SK-N-SH treated with all-trans-retinoic acid at 6 μM for 48 hours (cell line): Measurements from ENCODE around the gene GRIK4.

Source experiments
- ATAC-seq: fragments of 200-7000 bp; cut with Tn5 transposase; 3 replicates; pipeline ENCODE4 v1.9.1; 2020; ENCODE audit warnings: mild to moderate bottlenecking, moderate library complexity
- ARNTL ChIP-seq: fragments of 450-650 bp; formaldehyde crosslinking; IDR thresholded peaks from 2 replicates; pipeline ENCODE4 v1.5.0; 2020; ENCODE audit warnings: low read depth, mild to moderate bottlenecking, moderate library complexity, borderline replicate concordance
- BACH2 ChIP-seq: fragments of 250-450 bp; sonication (Bioruptor Pico); IDR thresholded peaks from 2 replicates; pipeline ENCODE4 v1.9.0; 2021; ENCODE audit warnings: mild to moderate bottlenecking, borderline replicate concordance
- CSDC2 ChIP-seq: fragments of 250-450 bp; sonication (Bioruptor Pico); IDR thresholded peaks from 2 replicates; pipeline ENCODE4 v1.5.0; 2020; ENCODE audit warnings: mild to moderate bottlenecking, moderate library complexity
- CSRNP3 ChIP-seq: fragments of 250-450 bp; sonication (Bioruptor Pico); IDR thresholded peaks from 2 replicates; pipeline ENCODE4 v1.5.1; 2021; ENCODE audit warnings: mild to moderate bottlenecking, moderate library complexity
- GLIS3 ChIP-seq: fragments of 250-450 bp; sonication (Bioruptor Pico); IDR thresholded peaks from 2 replicates; pipeline ENCODE4 v1.5.0; 2020; ENCODE audit warnings: mild to moderate bottlenecking, moderate library complexity
- ISL1 ChIP-seq: fragments of 250-450 bp; sonication (Bioruptor Pico); IDR thresholded peaks from 2 replicates; pipeline ENCODE4 v2.1.2; 2022; ENCODE audit warnings: mild to moderate bottlenecking, moderate library complexity
- OSR1 ChIP-seq: fragments of 250-450 bp; sonication (Bioruptor Pico); IDR thresholded peaks from 2 replicates; pipeline ENCODE4 v1.8.0; 2022; ENCODE audit warnings: moderate library complexity, mild to moderate bottlenecking, inconsistent platforms
- PATZ1 ChIP-seq: fragments of 250-450 bp; sonication (Bioruptor Pico); IDR thresholded peaks from 2 replicates; pipeline ENCODE4 v1.8.0; 2020; ENCODE audit warnings: mild to moderate bottlenecking, moderate library complexity, borderline replicate concordance
- PPARA ChIP-seq: fragments of 250-450 bp; sonication (Bioruptor Pico); IDR thresholded peaks from 2 replicates; pipeline ENCODE4 v1.5.0; 2020; ENCODE audit warnings: mild to moderate bottlenecking, borderline replicate concordance
- RARB ChIP-seq: fragments of 250-450 bp; sonication (Bioruptor Pico); IDR thresholded peaks from 2 replicates; pipeline ENCODE4 v1.8.0; 2021; ENCODE audit warnings: mild to moderate bottlenecking, moderate library complexity
- SNAI2 ChIP-seq: fragments of 250-450 bp; sonication (Bioruptor Pico); IDR thresholded peaks from 2 replicates; pipeline ENCODE4 v1.5.0; 2020; ENCODE audit warnings: mild to moderate bottlenecking, moderate library complexity
- TCF4 ChIP-seq: fragments of 250-450 bp; sonication (Bioruptor Pico); IDR thresholded peaks from 2 replicates; pipeline ENCODE4 v1.8.0; 2021; ENCODE audit warnings: mild to moderate bottlenecking, moderate library complexity, borderline replicate concordance
- TOX ChIP-seq: fragments of 250-450 bp; sonication (Bioruptor Pico); IDR thresholded peaks from 2 replicates; pipeline ENCODE4 v1.8.0; 2021; ENCODE audit warnings: mild to moderate bottlenecking, moderate library complexity, borderline replicate concordance
- ZC3H10 ChIP-seq: fragments of 250-450 bp; sonication (Bioruptor Pico); IDR thresholded peaks from 2 replicates; pipeline ENCODE4 v1.5.1; 2021; ENCODE audit warnings: mild to moderate bottlenecking, moderate library complexity
- ZFP3 ChIP-seq: fragments of 250-450 bp; sonication (Bioruptor Pico); IDR thresholded peaks from 2 replicates; pipeline ENCODE4 v1.5.0; 2020; ENCODE audit warnings: mild to moderate bottlenecking, moderate library complexity
- ZFP30 ChIP-seq: fragments of 450-650 bp; formaldehyde crosslinking; IDR thresholded peaks from 2 replicates; pipeline ENCODE4 v1.5.0; 2022; ENCODE audit warnings: mild to moderate bottlenecking, moderate library complexity
- ZNF565 ChIP-seq: fragments of 450-650 bp; formaldehyde crosslinking; conservative IDR thresholded peaks from 2 replicates; pipeline ENCODE4 v1.5.0; 2020; ENCODE audit warnings: low read depth, mild to moderate bottlenecking, moderate library complexity
- ZNF70 ChIP-seq: fragments of 450-650 bp; formaldehyde crosslinking; IDR thresholded peaks from 2 replicates; pipeline ENCODE4 v1.5.0; 2020; ENCODE audit warnings: mild to moderate bottlenecking, moderate library complexity
- ZNF8 ChIP-seq: fragments of 450-650 bp; formaldehyde crosslinking; IDR thresholded peaks from 2 replicates; pipeline ENCODE4 v1.5.0; 2020; ENCODE audit warnings: mild to moderate bottlenecking, moderate library complexity
- TF ChIP-seq, protein P1 (sequence below): fragments of 250-450 bp; sonication (Bioruptor Pico); IDR thresholded peaks from 2 replicates; pipeline ENCODE4 v1.5.1; 2020; ENCODE audit warnings: low read depth, mild to moderate bottlenecking, moderate library complexity

The GRIK4 gene

DNA sequence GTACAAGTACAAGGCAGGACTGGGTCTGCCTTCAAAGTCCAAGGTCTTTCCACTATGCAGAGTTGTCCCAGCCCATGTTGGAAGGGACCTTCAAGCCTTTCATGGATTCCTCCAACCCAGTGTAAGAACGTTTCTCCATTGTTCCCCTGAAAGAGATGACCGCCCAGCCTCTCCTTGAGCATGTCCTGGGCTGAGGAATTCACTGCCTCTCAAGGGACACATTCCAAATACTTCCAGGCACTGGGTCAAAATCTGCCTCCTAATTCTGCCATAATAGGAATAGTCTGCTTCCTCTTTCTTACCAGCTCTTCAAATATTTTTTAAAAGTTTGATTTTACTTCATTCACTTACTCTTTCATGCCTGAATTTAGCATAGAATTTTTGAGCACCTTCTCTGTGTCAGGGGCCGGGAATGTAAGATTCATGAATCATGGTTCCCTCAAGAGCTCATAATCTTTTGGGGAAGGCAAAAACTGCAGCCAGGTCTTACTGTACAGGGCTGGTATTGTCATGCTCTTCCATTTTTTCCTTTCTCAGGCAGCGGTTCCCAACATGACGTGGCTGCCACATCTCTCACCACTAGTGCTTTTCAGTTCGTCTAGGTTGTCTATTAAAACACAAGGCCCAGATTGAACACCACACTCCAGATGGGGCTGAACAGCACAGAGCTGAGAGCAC lies 369.1 kb downstream of the GRIK4 start:
- TF ChIP-seq, protein P1, sequence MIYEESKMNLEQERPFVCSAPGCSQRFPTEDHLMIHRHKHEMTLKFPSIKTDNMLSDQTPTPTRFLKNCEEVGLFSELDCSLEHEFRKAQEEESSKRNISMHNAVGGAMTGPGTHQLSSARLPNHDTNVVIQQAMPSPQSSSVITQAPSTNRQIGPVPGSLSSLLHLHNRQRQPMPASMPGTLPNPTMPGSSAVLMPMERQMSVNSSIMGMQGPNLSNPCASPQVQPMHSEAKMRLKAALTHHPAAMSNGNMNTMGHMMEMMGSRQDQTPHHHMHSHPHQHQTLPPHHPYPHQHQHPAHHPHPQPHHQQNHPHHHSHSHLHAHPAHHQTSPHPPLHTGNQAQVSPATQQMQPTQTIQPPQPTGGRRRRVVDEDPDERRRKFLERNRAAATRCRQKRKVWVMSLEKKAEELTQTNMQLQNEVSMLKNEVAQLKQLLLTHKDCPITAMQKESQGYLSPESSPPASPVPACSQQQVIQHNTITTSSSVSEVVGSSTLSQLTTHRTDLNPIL (CRISPR knock-in tag), result no peak
- TF ChIP-seq ZNF70 (CRISPR knock-in tag) (no peak), ZFP3 (CRISPR knock-in tag) (no peak), OSR1 (no peak), ZNF565 (CRISPR knock-in tag) (no peak), BACH2 (CRISPR knock-in tag) (no peak), ARNTL (CRISPR knock-in tag) (no peak), GLIS3 (no peak), TCF4 (no peak), CSDC2 (CRISPR knock-in tag) (no peak), ZNF8 (CRISPR knock-in tag) (no peak), RARB (no peak), TOX (CRISPR knock-in tag) (no peak), PATZ1 (CRISPR knock-in tag) (no peak), ZFP30 (CRISPR knock-in tag) (no peak)
- no peak for ATAC-seq

DNA sequence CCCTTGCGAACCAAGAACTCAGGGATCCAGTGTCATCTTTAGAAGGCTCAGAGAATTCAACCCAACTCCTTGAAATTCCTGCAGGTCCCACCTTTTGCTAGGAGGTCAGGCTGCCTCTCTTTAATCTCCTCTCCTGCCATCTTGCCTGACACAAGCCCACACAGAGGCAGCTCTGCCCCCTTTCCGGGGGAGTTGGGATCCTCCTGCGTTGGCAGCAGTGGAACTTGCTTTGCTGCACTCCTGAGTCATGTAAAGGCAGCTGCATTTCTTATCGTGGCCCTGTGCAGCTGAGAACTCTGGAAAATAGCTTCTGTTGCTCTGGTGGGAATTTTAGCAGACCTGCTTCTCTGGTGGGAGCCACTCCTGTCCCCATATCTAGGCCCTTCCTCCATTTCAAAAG lies 370.0 kb downstream of the GRIK4 start:
- TF ChIP-seq ZNF565 (CRISPR knock-in tag) (no peak), ZFP30 (CRISPR knock-in tag) (no peak), BACH2 (CRISPR knock-in tag) (no peak), ZC3H10 (no peak), ZFP3 (CRISPR knock-in tag) (no peak), CSDC2 (CRISPR knock-in tag) (no peak), SNAI2 (no peak)
- TF ChIP-seq, protein P1 (CRISPR knock-in tag), result no peak
- TF ChIP-seq, all 23 proteins: peak for 0
- ATAC-seq, result no peak

DNA sequence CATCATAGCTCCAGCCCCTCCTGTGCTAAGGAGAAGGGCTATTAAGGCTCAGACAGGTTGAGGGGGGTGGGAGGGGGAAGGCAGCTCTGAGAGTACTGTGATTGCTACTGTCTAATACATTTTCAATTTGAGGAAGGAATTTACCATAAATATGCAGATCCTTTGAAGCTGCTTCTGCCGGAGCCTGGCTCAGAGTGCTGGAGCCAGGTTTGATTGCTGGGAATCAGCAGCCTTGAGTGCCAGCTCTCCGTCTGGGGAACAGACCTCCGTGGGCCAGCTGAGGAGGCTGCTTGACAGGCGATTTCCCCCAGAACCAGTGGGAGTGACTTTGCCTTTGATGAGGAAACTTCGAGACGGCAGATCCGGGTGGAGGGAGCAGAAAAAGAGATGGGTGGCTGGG lies 370.6 kb downstream of the GRIK4 start:
- no peak for TF ChIP-seq ISL1 (CRISPR knock-in tag)
- no peak for TF ChIP-seq ZFP30 (CRISPR knock-in tag)
- TF ChIP-seq ZNF565 (CRISPR knock-in tag), result no peak
- no peak for TF ChIP-seq CSRNP3
- TF ChIP-seq ZNF8 (CRISPR knock-in tag), result no peak
- no peak for TF ChIP-seq PPARA (CRISPR knock-in tag)
- TF ChIP-seq ZFP3 (CRISPR knock-in tag), result no peak
- no peak for TF ChIP-seq PATZ1 (CRISPR knock-in tag)
- TF ChIP-seq RARB, result no peak
- ATAC-seq, result no peak
